ENCODE data around the gene MYRIP.

DNA sequence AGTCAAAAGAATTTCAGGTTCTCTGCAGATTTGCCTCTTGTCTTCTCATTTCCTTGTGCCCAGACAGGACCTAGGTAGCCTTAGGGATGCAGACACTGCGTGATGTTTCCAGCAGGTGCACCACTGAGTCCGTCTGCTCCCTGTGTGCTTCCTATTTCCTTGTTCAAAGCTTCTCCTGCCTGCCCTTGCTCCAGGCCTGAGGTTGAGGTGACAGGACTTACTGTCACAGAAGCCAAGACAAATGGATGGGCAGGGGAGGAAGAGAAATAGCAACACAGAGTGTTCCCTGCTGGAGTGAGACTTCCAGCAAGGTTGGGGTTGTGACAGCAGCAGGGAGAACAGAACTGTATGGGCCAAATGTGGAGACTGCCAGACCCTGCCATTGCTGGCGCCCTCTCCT lies 199.4 kb downstream of the MYRIP start:
- TF ChIP-seq, protein P1, sequence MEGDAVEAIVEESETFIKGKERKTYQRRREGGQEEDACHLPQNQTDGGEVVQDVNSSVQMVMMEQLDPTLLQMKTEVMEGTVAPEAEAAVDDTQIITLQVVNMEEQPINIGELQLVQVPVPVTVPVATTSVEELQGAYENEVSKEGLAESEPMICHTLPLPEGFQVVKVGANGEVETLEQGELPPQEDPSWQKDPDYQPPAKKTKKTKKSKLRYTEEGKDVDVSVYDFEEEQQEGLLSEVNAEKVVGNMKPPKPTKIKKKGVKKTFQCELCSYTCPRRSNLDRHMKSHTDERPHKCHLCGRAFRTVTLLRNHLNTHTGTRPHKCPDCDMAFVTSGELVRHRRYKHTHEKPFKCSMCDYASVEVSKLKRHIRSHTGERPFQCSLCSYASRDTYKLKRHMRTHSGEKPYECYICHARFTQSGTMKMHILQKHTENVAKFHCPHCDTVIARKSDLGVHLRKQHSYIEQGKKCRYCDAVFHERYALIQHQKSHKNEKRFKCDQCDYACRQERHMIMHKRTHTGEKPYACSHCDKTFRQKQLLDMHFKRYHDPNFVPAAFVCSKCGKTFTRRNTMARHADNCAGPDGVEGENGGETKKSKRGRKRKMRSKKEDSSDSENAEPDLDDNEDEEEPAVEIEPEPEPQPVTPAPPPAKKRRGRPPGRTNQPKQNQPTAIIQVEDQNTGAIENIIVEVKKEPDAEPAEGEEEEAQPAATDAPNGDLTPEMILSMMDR (IDR thresholded peaks at IDR 0.05; ENCODE audit: low read depth, low read length): no peak
- TF ChIP-seq EZH2phosphoT487 (IDR thresholded peaks at IDR 0.05; ENCODE audit: low read depth): no peak

Data from OCI-LY3 (cell line).